Stimulated activated CD4-positive, alpha-beta T cell treated with anti-CD3 and anti-CD28 coated beads, Interleukin-1b, Interleukin-23, amount 100 ng/mL, for 24 hours (primary cell): ENCODE data around the gene FAP.

ENCODE experiments used
- DNase-seq, 4 experiments: peaks; one replicate each; pipeline ENCODE4 v3.0.0-alpha.2; 2020; ENCODE audit warnings: low read depth in 4 of 4, low spot score in 1 of 4

The FAP gene

GRCh38 chr2:162242586-162243280 lies 512 bp downstream of the FAP start:
- no peak for DNase-seq

- no peak for DNase-seq
Measured at GRCh38 chr2:162241571-162241970, 1.7 kb downstream of the FAP start.

GRCh38 chr2:162234620-162235462 lies 8.4 kb downstream of the FAP start:
- no peak for DNase-seq

GRCh38 chr2:162233197-162233596 lies 10.0 kb downstream of the FAP start:
- no peak for DNase-seq

GRCh38 chr2:162232671-162233070 lies 10.6 kb downstream of the FAP start:
- no peak for DNase-seq

GRCh38 chr2:162232027-162232426 lies 11.2 kb downstream of the FAP start:
- no peak for DNase-seq

- no peak for DNase-seq
Measured at GRCh38 chr2:162230761-162231160, 12.5 kb downstream of the FAP start.

GRCh38 chr2:162226836-162227235 lies 16.4 kb downstream of the FAP start:
- no peak for DNase-seq

GRCh38 chr2:162221064-162221463 lies 22.2 kb downstream of the FAP start:
- peak; percentile 26 to 39 (median 34) for DNase-seq

GRCh38 chr2:162220368-162220767 lies 22.9 kb downstream of the FAP start:
- DNase-seq, result no peak

GRCh38 chr2:162219426-162219825 lies 23.8 kb downstream of the FAP start:
- DNase-seq, result no peak

- DNase-seq, result no peak
Measured at GRCh38 chr2:162217598-162217997, 25.6 kb downstream of the FAP start.

- DNase-seq, result no peak
Measured at GRCh38 chr2:162215162-162215561, 28.1 kb downstream of the FAP start.

GRCh38 chr2:162212366-162212765 lies 30.9 kb downstream of the FAP start:
- DNase-seq, result no peak

- DNase-seq, result no peak
Measured at GRCh38 chr2:162211732-162212131, 31.5 kb downstream of the FAP start.

- DNase-seq, result no peak
Measured at GRCh38 chr2:162210385-162210784, 32.9 kb downstream of the FAP start.

- DNase-seq, result no peak
Measured at GRCh38 chr2:162202203-162202602, 41.0 kb downstream of the FAP start.

- DNase-seq, result no peak
Measured at GRCh38 chr2:162200636-162201035, 42.6 kb downstream of the FAP start.

GRCh38 chr2:162199913-162200312 lies 43.3 kb downstream of the FAP start:
- DNase-seq, result no peak

GRCh38 chr2:162198239-162198638 lies 45.0 kb downstream of the FAP start:
- DNase-seq, result no peak

- DNase-seq, result no peak
Measured at GRCh38 chr2:162197069-162197825, 46.0 kb downstream of the FAP start.

- DNase-seq, result no peak
Measured at GRCh38 chr2:162196638-162197037, 46.6 kb downstream of the FAP start.
